Activated CD4-positive, alpha-beta T cell treated with anti-CD3 and anti-CD28 coated beads, Interleukin-2, amount 50 U/mL, for 48 hours (primary cell): Measurements from ENCODE around the gene AFMID.
"Not testable (repeated sequence)": the region's sequence is repeated elsewhere in the genome, so short reads cannot be mapped to it uniquely, and the experiment has no call there.

Experiments
- DNase-seq, 2 experiments: peaks; one replicate each; pipeline ENCODE4 v3.0.0-alpha.2; 2020

AFMID gene

GRCh38 chr17:78224231-78225087 is 37.3 kb downstream of the AFMID start:
- DNase-seq, result no peak

- no peak for DNase-seq
These were observed 38.1 kb downstream of the AFMID start for GRCh38 chr17:78225088-78225865.

GRCh38 chr17:78226055-78226758 is 39.0 kb downstream of the AFMID start:
- DNase-seq, result no peak

GRCh38 chr17:78226759-78227454 is 39.7 kb downstream of the AFMID start:
- DNase-seq, result no peak

- no peak for DNase-seq
These were observed 40.3 kb downstream of the AFMID start for GRCh38 chr17:78227455-78227916.

- DNase-seq, result no peak
These were observed 41.0 kb downstream of the AFMID start for GRCh38 chr17:78228176-78228575.

- no peak for DNase-seq
These were observed 43.2 kb downstream of the AFMID start for GRCh38 chr17:78230252-78230962.

- no peak for DNase-seq
These were observed 44.1 kb downstream of the AFMID start, which contains the start of gene TMEM235 for GRCh38 chr17:78230996-78231935. Gene TMEM235, plus strand, starts transcription at chr17:78231631. Its CDS starts 393 bp downstream, at chr17:78232024.

GRCh38 chr17:78231991-78232858 is 45.1 kb downstream of the AFMID start:
- peak; percentile 20 to 36 for DNase-seq

- DNase-seq, result no peak
These were observed 45.7 kb downstream of the AFMID start for GRCh38 chr17:78232859-78233173.

GRCh38 chr17:78233678-78234077 is 46.5 kb downstream of the AFMID start:
- DNase-seq, result no peak

- no peak for DNase-seq
These were observed 47.2 kb downstream of the AFMID start for GRCh38 chr17:78234261-78234865.

- DNase-seq, result not testable (repeated sequence)
These were observed 47.9 kb downstream of the AFMID start for GRCh38 chr17:78235022-78235421.

- DNase-seq, result no peak
These were observed 48.7 kb downstream of the AFMID start for GRCh38 chr17:78235885-78236284.

- no peak for DNase-seq
These were observed 49.4 kb downstream of the AFMID start for GRCh38 chr17:78236362-78237127.

- DNase-seq, result no peak
These were observed 50.3 kb downstream of the AFMID start for GRCh38 chr17:78237401-78238012.

- no peak for DNase-seq
These were observed 51.8 kb downstream of the AFMID start for GRCh38 chr17:78238823-78239488.
